HTERT RPE-1 (cell line): ENCODE results near the gene ARHGAP4.

Source experiments
- in situ Hi-C: fragments of 300-500 bp; cut with MboI; formaldehyde crosslinking; loops from 4 replicates; pipeline ENCODE4 v1.14.3; 2020; ENCODE audit warnings: low sequenced_read_pairs

Gene ARHGAP4

GRCh38 chrX:153964105-153964504, 38.0 kb upstream of the ARHGAP4 start:
- in situ Hi-C loops: no loop called here

GRCh38 chrX:153963546-153963945, 37.5 kb upstream of the ARHGAP4 start:
- in situ Hi-C loops: no loop called here

GRCh38 chrX:153961292-153961691, 35.2 kb upstream of the ARHGAP4 start:
- in situ Hi-C loops: no loop called here

GRCh38 chrX:153960786-153961185, 34.7 kb upstream of the ARHGAP4 start:
- in situ Hi-C loops: no loop called here

- in situ Hi-C loops: no loop called here
Measured at GRCh38 chrX:153960077-153960476, 34.0 kb upstream of the ARHGAP4 start.

- in situ Hi-C loops: no loop called here
Measured at GRCh38 chrX:153959649-153960048, 33.6 kb upstream of the ARHGAP4 start.

- in situ Hi-C loops: no loop called here
Measured at GRCh38 chrX:153958605-153959004, 32.5 kb upstream of the ARHGAP4 start.

- in situ Hi-C loops: no loop called here
Measured at GRCh38 chrX:153957224-153957623, 31.2 kb upstream of the ARHGAP4 start.

GRCh38 chrX:153956044-153956907, 30.2 kb upstream of the ARHGAP4 start:
- in situ Hi-C loops: no loop called here

GRCh38 chrX:153955228-153955732, 29.2 kb upstream of the ARHGAP4 start:
- in situ Hi-C loops: no loop called here

- in situ Hi-C loops: no loop called here
Measured at GRCh38 chrX:153954558-153955227, 28.6 kb upstream of the ARHGAP4 start.

- in situ Hi-C loops: no loop called here
Measured at GRCh38 chrX:153953892-153954557, 28.0 kb upstream of the ARHGAP4 start.

GRCh38 chrX:153953342-153953830, 27.3 kb upstream of the ARHGAP4 start:
- in situ Hi-C loops: no loop called here

GRCh38 chrX:153952373-153953026, 26.4 kb upstream of the ARHGAP4 start:
- in situ Hi-C loops: no loop called here

GRCh38 chrX:153951683-153952372, 25.8 kb upstream of the ARHGAP4 start:
- in situ Hi-C loops: no loop called here

GRCh38 chrX:153950127-153950526, 24.1 kb upstream of the ARHGAP4 start:
- in situ Hi-C loops: no loop called here

- in situ Hi-C loops: no loop called here
Measured at GRCh38 chrX:153948847-153949805, 23.1 kb upstream of the ARHGAP4 start.

GRCh38 chrX:153948002-153948466, 22.0 kb upstream of the ARHGAP4 start:
- in situ Hi-C loops: no loop called here
